ENCODE data around the gene LGR5. TPM values are rescaled to one million over a fixed set of nuclear protein-coding genes. Genes with fewer than 3 reads are reported as not detected.

The LGR5 gene
- total and polyA plus RNA-seq, 3 experiments from 2014 or later: not detected

DNA sequence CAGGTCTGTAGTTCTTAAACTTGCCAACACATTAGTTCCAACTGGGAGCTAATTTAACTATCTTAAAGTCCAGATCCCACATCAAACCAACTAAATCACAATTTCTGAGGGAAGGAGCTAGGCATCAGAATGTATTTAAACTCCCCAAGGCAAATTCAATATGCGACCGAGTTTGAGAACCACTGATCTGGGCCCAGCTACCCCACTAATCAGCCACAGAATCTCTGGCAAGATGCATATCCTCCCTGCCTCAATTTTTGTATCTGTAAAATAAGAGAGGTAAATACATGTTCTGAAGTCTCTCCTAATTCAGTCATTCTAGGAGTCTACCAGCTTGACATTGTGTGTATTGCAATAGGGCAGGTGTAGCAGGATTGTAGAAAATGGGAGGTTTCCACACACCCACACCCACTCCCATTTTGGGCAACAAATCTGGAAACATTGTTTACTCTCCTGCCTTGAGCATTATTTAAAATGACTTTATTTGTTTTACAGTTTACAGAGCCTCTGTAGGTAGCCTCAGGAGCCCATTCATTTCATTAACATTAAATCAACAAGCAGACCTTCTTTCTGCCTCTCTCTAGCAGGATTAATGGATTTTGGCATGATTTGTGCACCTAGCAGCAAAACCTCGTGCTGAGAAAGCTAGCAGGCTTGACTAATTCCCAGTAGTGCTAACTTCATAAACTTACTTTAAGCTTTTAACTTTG lies 15.6 kb downstream of the LGR5 start:
- CTCF ChIA-PET: no interaction called here

DNA sequence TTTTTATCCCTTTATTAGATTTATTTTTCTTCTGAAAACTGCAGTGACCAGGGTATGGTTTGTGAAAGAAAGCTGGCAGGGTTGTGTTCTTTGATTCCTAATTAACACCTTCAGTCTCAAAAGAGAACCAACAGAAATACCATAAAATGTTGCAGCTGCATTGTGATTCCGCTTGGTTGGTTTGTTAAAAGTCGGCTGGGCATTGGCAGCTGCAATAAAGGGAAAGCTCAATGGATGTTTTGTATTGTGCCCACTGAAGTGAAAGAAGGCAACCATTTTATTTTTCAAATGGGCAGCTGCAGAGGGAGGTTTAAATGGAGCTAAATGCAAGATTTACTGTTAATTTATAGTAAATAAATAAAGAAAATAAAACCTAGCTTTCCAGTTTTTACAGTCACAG lies 16.7 kb downstream of the LGR5 start:
- Mint-ChIP-seq H3K36me3 (no peaks in the 10 kb centered on the region), H3K9me3 (no peaks in the 10 kb centered on the region), H3K4me3 (no peak overlapping the region), H3K27me3 (peaks cover 6 to 28% of the 10 kb centered on the region in 2 donors), H3K4me1 (no peaks in the 10 kb centered on the region), H3K27ac (no peak overlapping the region)
- ChIA-PET POLR2A (no interaction called here), CTCF (no interaction called here)
- Histone ChIP-seq H3K27ac (ENCODE audit: low read depth, low read length) (no peak overlapping the region), H3K4me1 (ENCODE audit: insufficient read depth, low read length) (no peaks in the 10 kb centered on the region), H3K27me3 (ENCODE audit: insufficient read depth, low read length, poor library complexity, severe bottlenecking) (no peaks in the 10 kb centered on the region), H3K36me3 (ENCODE audit: insufficient read depth, low read length) (no peaks in the 10 kb centered on the region), H3K9me3 (ENCODE audit: low read length) (no peaks in the 10 kb centered on the region), H3K4me3 (ENCODE audit: low read length) (no peak overlapping the region)
- no peak for DNase-seq

More for the DNA sequence above, 15.6 kb downstream of the LGR5 start:
- no peak for DNase-seq
- H3K4me1 Mint-ChIP-seq: no peaks in the 10 kb centered on the region
- no peak overlapping the region for H3K4me3 Mint-ChIP-seq
- Histone ChIP-seq H3K4me1 (ENCODE audit: insufficient read depth, low read length) (no peaks in the 10 kb centered on the region), H3K9me3 (ENCODE audit: low read length) (no peaks in the 10 kb centered on the region), H3K27ac (ENCODE audit: low read depth, low read length) (no peak overlapping the region), H3K4me3 (ENCODE audit: low read length) (no peak overlapping the region), H3K27me3 (ENCODE audit: insufficient read depth, low read length, poor library complexity, severe bottlenecking) (no peaks in the 10 kb centered on the region), H3K36me3 (ENCODE audit: insufficient read depth, low read length) (no peaks in the 10 kb centered on the region)
- peaks cover 6 to 30% of the 10 kb centered on the region in 2 donors for H3K27me3 Mint-ChIP-seq
- no peak overlapping the region for H3K27ac Mint-ChIP-seq
- H3K9me3 Mint-ChIP-seq: no peaks in the 10 kb centered on the region
- no peaks in the 10 kb centered on the region for H3K36me3 Mint-ChIP-seq
- POLR2A ChIA-PET: no interaction called here

- Mint-ChIP-seq H3K9me3 (no peaks in the 10 kb centered on the region), H3K4me1 (no peaks in the 10 kb centered on the region), H3K4me3 (no peak overlapping the region), H3K27ac (no peak overlapping the region), H3K36me3 (no peaks in the 10 kb centered on the region), H3K27me3 (peaks cover 5 to 21% of the 10 kb centered on the region in 2 donors)
- Histone ChIP-seq H3K4me1 (ENCODE audit: insufficient read depth, low read length) (no peaks in the 10 kb centered on the region), H3K9me3 (ENCODE audit: low read length) (no peaks in the 10 kb centered on the region), H3K27ac (ENCODE audit: low read depth, low read length) (no peak overlapping the region), H3K4me3 (ENCODE audit: low read length) (no peak overlapping the region), H3K27me3 (ENCODE audit: insufficient read depth, low read length, poor library complexity, severe bottlenecking) (no peaks in the 10 kb centered on the region), H3K36me3 (ENCODE audit: insufficient read depth, low read length) (no peaks in the 10 kb centered on the region)
- CTCF ChIA-PET: no interaction called here
- DNase-seq: no peak
- POLR2A ChIA-PET: no interaction called here
These were observed 17.4 kb downstream of the LGR5 start for GRCh38 chr12:71456990-71457389.

DNA sequence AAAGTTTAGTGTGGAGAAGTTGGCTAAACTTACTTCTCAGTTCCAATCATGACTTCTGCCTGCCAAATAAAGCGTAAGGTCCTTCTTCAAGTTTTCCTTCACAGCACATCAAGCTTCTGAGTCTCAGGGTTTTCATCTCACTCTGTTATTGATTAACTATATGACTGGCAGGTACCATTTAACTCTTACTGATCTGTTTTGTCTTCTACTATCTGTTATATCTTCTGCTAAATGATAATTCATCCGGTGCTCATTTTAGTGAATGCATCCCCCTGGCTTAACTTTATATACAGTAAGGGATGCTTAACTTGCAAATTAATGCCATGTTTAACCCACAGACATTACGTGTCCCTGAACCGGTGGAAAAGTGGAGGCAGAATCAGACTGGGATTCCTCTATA lies 20.7 kb downstream of the LGR5 start:
- Mint-ChIP-seq H3K4me3 (no peak overlapping the region), H3K36me3 (no peaks in the 10 kb centered on the region), H3K27ac (no peak overlapping the region), H3K4me1 (no peaks in the 10 kb centered on the region), H3K9me3 (no peaks in the 10 kb centered on the region), H3K27me3 (peaks cover 1 to 11% of the 10 kb centered on the region in 2 donors)
- Histone ChIP-seq H3K27me3 (ENCODE audit: insufficient read depth, low read length, poor library complexity, severe bottlenecking) (no peaks in the 10 kb centered on the region), H3K9me3 (ENCODE audit: low read length) (no peaks in the 10 kb centered on the region), H3K4me3 (ENCODE audit: low read length) (no peak overlapping the region), H3K27ac (ENCODE audit: low read depth, low read length) (no peak overlapping the region), H3K36me3 (ENCODE audit: insufficient read depth, low read length) (no peaks in the 10 kb centered on the region), H3K4me1 (ENCODE audit: insufficient read depth, low read length) (no peaks in the 10 kb centered on the region)
- DNase-seq: no peak
- CTCF ChIA-PET: no interaction called here
- POLR2A ChIA-PET: no interaction called here

DNA sequence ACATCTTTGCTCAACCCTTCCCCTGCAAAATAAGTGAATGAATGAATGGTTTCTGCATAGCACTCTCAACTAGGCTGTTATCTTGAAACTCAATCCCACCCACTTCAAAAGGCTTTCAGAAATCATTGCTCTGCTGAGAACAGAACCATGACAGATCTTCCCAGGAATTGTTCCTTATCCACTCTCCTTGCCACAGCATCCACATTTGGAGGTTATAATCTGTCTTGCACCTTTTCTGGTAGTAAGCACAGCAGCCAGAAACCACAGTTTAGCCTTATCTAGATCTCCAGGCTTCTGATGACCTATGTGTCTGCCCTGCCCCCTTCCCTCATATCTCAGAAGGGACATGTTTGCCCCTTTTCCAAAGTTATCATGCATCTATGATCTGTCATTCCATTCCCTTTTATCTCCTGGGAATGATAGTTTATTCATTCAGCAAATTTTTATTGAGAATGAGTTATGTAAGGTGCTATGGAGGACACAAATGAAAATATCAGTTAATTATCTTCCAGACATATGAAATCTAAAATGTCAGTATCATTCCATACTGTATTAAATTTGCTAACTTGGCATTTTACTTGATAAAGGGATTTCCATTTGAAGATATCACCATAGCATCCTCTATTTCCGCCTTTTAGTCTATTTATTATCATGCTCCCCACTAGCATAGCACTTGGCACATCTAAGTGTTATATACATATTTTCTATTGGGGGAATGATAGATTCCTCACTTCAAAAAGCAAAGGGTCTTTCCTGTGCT lies 21.4 kb downstream of the LGR5 start:
- POLR2A ChIA-PET: no interaction called here
- H3K36me3 Mint-ChIP-seq: no peaks in the 10 kb centered on the region
- Histone ChIP-seq H3K27ac (ENCODE audit: low read depth, low read length) (no peak overlapping the region), H3K9me3 (ENCODE audit: low read length) (no peaks in the 10 kb centered on the region), H3K4me1 (ENCODE audit: insufficient read depth, low read length) (no peaks in the 10 kb centered on the region), H3K4me3 (ENCODE audit: low read length) (no peak overlapping the region), H3K27me3 (ENCODE audit: insufficient read depth, low read length, poor library complexity, severe bottlenecking) (no peaks in the 10 kb centered on the region), H3K36me3 (ENCODE audit: insufficient read depth, low read length) (no peaks in the 10 kb centered on the region)
- no peak overlapping the region for H3K4me3 Mint-ChIP-seq
- H3K4me1 Mint-ChIP-seq: no peaks in the 10 kb centered on the region
- DNase-seq: no peak
- no peaks in the 10 kb centered on the region for H3K9me3 Mint-ChIP-seq
- H3K27me3 Mint-ChIP-seq: peaks cover 1 to 11% of the 10 kb centered on the region in 2 donors
- H3K27ac Mint-ChIP-seq: no peak overlapping the region
- CTCF ChIA-PET: no interaction called here

DNA sequence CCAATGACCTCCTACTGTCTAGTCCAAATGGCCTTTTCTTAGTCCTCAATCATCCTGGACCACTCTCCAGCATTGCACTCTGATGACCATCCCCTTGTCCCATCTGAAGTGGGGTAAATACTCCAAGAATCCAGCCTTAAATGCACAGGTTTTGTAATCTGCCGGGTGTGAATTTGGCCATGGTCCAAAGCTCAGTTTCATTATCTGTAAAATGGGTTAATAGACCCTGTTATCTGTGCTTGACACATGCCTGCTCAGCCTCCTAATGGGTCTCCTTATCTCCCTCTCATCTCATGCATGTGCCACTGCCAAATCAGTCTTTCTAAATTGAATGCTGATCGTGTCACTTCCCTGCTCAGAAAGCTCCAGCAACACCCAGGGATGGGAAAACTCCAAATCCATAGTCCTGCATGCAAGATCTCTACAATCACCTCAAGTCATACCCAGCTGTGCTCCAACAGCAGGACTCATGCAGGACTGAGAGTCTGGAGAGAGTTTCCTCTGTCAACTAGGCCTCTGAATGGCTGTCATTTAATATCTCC lies 22.3 kb downstream of the LGR5 start:
- H3K9me3 Mint-ChIP-seq: no peaks in the 10 kb centered on the region
- H3K27ac Mint-ChIP-seq: no peak overlapping the region
- Histone ChIP-seq H3K4me1 (ENCODE audit: insufficient read depth, low read length) (no peaks in the 10 kb centered on the region), H3K4me3 (ENCODE audit: low read length) (no peak overlapping the region), H3K27me3 (ENCODE audit: insufficient read depth, low read length, poor library complexity, severe bottlenecking) (no peaks in the 10 kb centered on the region), H3K9me3 (ENCODE audit: low read length) (no peaks in the 10 kb centered on the region), H3K36me3 (ENCODE audit: insufficient read depth, low read length) (no peaks in the 10 kb centered on the region), H3K27ac (ENCODE audit: low read depth, low read length) (no peak overlapping the region)
- H3K4me1 Mint-ChIP-seq: no peaks in the 10 kb centered on the region
- no peak for DNase-seq
- H3K4me3 Mint-ChIP-seq: no peak overlapping the region
- CTCF ChIA-PET: no interaction called here
- POLR2A ChIA-PET: no interaction called here
- no peaks in the 10 kb centered on the region for H3K36me3 Mint-ChIP-seq
- peaks cover 1 to 11% of the 10 kb centered on the region in 2 donors for H3K27me3 Mint-ChIP-seq

DNA sequence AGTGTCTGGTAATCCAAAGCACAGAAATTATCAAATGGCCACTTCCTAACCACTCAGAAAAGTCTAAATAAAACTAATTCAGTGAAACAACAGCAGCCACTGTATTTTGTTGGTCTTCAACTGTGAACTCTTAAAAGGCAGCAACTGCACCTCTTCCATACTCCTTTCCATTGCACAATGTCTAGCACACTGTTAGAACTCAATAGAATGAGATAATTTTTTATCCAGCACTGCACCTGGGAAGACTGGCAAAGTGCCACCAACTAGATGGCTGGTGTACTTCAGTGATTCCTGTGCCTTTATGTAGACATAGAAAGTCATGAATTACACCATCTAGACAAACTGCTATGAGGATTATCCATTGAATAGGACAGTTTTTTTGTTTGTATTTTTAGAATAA lies 26.2 kb downstream of the LGR5 start:
- no peaks in the 10 kb centered on the region for H3K4me1 Mint-ChIP-seq
- H3K27me3 Mint-ChIP-seq: peaks cover 1 to 16% of the 10 kb centered on the region in 2 donors
- CTCF ChIA-PET: no interaction called here

GRCh38 chr12:71469258-71469750 lies 29.7 kb downstream of the LGR5 start:
- POLR2A ChIA-PET: no interaction called here
- no peak for DNase-seq
- Histone ChIP-seq H3K9me3 (ENCODE audit: low read length) (no peaks in the 10 kb centered on the region), H3K27me3 (ENCODE audit: insufficient read depth, low read length, poor library complexity, severe bottlenecking) (no peaks in the 10 kb centered on the region), H3K27ac (ENCODE audit: low read depth, low read length) (no peak overlapping the region), H3K4me3 (ENCODE audit: low read length) (no peak overlapping the region), H3K36me3 (ENCODE audit: insufficient read depth, low read length) (no peaks in the 10 kb centered on the region), H3K4me1 (ENCODE audit: insufficient read depth, low read length) (no peaks in the 10 kb centered on the region)
- no peak overlapping the region for H3K27ac Mint-ChIP-seq
- H3K9me3 Mint-ChIP-seq: no peaks in the 10 kb centered on the region
- CTCF ChIA-PET: no interaction called here
- no peaks in the 10 kb centered on the region for H3K36me3 Mint-ChIP-seq
- no peak overlapping the region for H3K4me3 Mint-ChIP-seq
- H3K27me3 Mint-ChIP-seq: peaks cover 1 to 25% of the 10 kb centered on the region in 2 donors
- no peaks in the 10 kb centered on the region for H3K4me1 Mint-ChIP-seq

More for the DNA sequence above, 26.2 kb downstream of the LGR5 start:
- POLR2A ChIA-PET: no interaction called here
- Histone ChIP-seq H3K27me3 (ENCODE audit: insufficient read depth, low read length, poor library complexity, severe bottlenecking) (no peaks in the 10 kb centered on the region), H3K27ac (ENCODE audit: low read depth, low read length) (no peak overlapping the region), H3K36me3 (ENCODE audit: insufficient read depth, low read length) (no peaks in the 10 kb centered on the region), H3K9me3 (ENCODE audit: low read length) (no peaks in the 10 kb centered on the region), H3K4me1 (ENCODE audit: insufficient read depth, low read length) (no peaks in the 10 kb centered on the region), H3K4me3 (ENCODE audit: low read length) (no peak overlapping the region)
- Mint-ChIP-seq H3K9me3 (no peaks in the 10 kb centered on the region), H3K4me3 (no peak overlapping the region), H3K27ac (no peak overlapping the region), H3K36me3 (no peaks in the 10 kb centered on the region)
- DNase-seq: no peak

Measured in CD8-positive, alpha-beta memory T cell (primary cell).